ENCODE measurements around the gene MEOX1.

GRCh38 chr17:43667506-43667905, 5.8 kb upstream of the MEOX1 start:
- TF ChIP-seq EZH2 (IDR thresholded peaks at IDR 0.05; ENCODE audit: insufficient read depth, poor library complexity, severe bottlenecking) (no peak), EZH2phosphoT487 (IDR thresholded peaks at IDR 0.05; ENCODE audit: insufficient read depth, low read depth) (no peak)
